ENCODE measurements around the gene IL19.

DNA sequence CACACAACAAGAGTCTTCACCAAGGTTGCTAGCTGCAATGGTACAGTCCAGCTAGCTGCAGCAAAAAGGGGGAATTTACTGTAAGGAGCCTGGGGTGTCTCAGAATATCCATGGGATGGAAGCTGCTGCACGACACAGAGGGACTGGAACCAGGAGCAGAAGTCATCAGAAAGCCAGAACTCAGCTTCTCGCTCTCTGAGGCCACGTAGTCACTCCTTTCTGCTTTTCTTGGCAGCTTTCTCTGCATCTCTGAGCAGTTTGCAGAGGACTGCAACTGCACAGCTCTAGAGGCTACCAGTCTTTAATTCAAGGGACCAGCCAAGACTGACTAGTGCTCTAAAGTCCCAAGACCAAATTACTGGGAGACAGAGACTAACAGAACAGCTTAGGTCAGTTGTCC, 28.7 kb downstream of the IL19 start:
- TF ChIP-seq, protein P1, sequence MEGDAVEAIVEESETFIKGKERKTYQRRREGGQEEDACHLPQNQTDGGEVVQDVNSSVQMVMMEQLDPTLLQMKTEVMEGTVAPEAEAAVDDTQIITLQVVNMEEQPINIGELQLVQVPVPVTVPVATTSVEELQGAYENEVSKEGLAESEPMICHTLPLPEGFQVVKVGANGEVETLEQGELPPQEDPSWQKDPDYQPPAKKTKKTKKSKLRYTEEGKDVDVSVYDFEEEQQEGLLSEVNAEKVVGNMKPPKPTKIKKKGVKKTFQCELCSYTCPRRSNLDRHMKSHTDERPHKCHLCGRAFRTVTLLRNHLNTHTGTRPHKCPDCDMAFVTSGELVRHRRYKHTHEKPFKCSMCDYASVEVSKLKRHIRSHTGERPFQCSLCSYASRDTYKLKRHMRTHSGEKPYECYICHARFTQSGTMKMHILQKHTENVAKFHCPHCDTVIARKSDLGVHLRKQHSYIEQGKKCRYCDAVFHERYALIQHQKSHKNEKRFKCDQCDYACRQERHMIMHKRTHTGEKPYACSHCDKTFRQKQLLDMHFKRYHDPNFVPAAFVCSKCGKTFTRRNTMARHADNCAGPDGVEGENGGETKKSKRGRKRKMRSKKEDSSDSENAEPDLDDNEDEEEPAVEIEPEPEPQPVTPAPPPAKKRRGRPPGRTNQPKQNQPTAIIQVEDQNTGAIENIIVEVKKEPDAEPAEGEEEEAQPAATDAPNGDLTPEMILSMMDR (IDR thresholded peaks at IDR 0.05) = no peak
- TF ChIP-seq POLR2A (IDR thresholded peaks at IDR 0.05; ENCODE audit: low read depth) (no peak), POLR2AphosphoS5 (IDR thresholded peaks at IDR 0.05) (no peak)

Data from esophagus muscularis mucosa (tissue), 3 donors.